H9 (cell line): ENCODE measurements around the gene TMTC2. TPM values are rescaled to one million over a fixed set of nuclear protein-coding genes. Genes with fewer than 3 reads are reported as not detected.

Experiments
- DNase-seq: peaks from one replicate; pipeline ENCODE4 v3.0.0-alpha.2; 2017
- H2AFZ ChIP-seq: one replicate; pipeline ENCODE4 v1.6.1; 2013; ENCODE audit warnings: mild to moderate bottlenecking, low read length, control low read depth, moderate library complexity
- H2AK5ac ChIP-seq: 2 replicates; pipeline ENCODE4 v1.6.1; 2013; ENCODE audit warnings: low read length, control low read depth, mixed read lengths; ENCODE audit not compliant: insufficient read length
- H2BK120ac ChIP-seq: one replicate; pipeline ENCODE4 v1.6.1; 2013; ENCODE audit warnings: low read depth, mild to moderate bottlenecking, low read length, control low read depth, inconsistent platforms; ENCODE audit not compliant: poor library complexity, severe bottlenecking
- H2BK12ac ChIP-seq: 2 replicates; pipeline ENCODE4 v1.6.1; 2013; ENCODE audit warnings: low read length, control low read depth, mixed read lengths, low read depth; ENCODE audit not compliant: insufficient read length
- H2BK15ac ChIP-seq: 2 replicates; pipeline ENCODE4 v1.6.1; 2013; ENCODE audit warnings: low read depth, low read length, control low read depth
- H2BK20ac ChIP-seq: one replicate; pipeline ENCODE4 v1.6.1; 2013; ENCODE audit warnings: low read depth, mild to moderate bottlenecking, low read length, control low read depth, inconsistent platforms; ENCODE audit not compliant: poor library complexity, severe bottlenecking
- H2BK5ac ChIP-seq: 2 replicates; pipeline ENCODE4 v1.6.1; 2013; ENCODE audit warnings: low read length, control low read depth, mixed read lengths; ENCODE audit not compliant: insufficient read length
- H3K14ac ChIP-seq: 2 replicates; pipeline ENCODE4 v1.6.1; 2013; ENCODE audit warnings: low read length, control low read depth; ENCODE audit not compliant: insufficient read depth
- H3K18ac ChIP-seq: 2 replicates; pipeline ENCODE4 v1.6.1; 2013; ENCODE audit warnings: low read depth, mild to moderate bottlenecking, mixed read lengths, low read length, control low read depth; ENCODE audit not compliant: insufficient read length
- H3K23ac ChIP-seq: 2 replicates; pipeline ENCODE4 v1.6.1; 2013; ENCODE audit warnings: low read length, control low read depth, mixed read lengths, low read depth; ENCODE audit not compliant: insufficient read length
- H3K23me2 ChIP-seq: 2 replicates; pipeline ENCODE4 v1.6.1; 2013; ENCODE audit warnings: low read depth, mild to moderate bottlenecking, mixed read lengths, low read length, control low read depth; ENCODE audit not compliant: insufficient read length, poor library complexity, severe bottlenecking
- H3K27ac ChIP-seq: 2 replicates; pipeline ENCODE4 v1.5.1; 2013; ENCODE audit warnings: low read length, control low read depth, mixed read lengths, low read depth; ENCODE audit not compliant: insufficient read length
- H3K27me3 ChIP-seq: 2 replicates; pipeline ENCODE4 v1.6.1; 2013; ENCODE audit warnings: low read length, control low read depth, inconsistent platforms; ENCODE audit not compliant: insufficient read depth
- H3K4ac ChIP-seq: 2 replicates; pipeline ENCODE4 v1.6.1; 2013; ENCODE audit warnings: low read depth, mild to moderate bottlenecking, control low read depth, inconsistent platforms, low read length, moderate library complexity
- H3K4me1 ChIP-seq: 2 replicates; pipeline ENCODE4 v1.6.1; 2013; ENCODE audit warnings: low read length, control low read depth, inconsistent platforms; ENCODE audit not compliant: insufficient read depth
- H3K4me2 ChIP-seq: 2 replicates; pipeline ENCODE4 v1.6.1; 2013; ENCODE audit warnings: low read length, control low read depth, mixed read lengths; ENCODE audit not compliant: insufficient read length, insufficient read depth
- H3K56ac ChIP-seq: 2 replicates; pipeline ENCODE4 v1.6.1; 2013; ENCODE audit warnings: low read depth, mild to moderate bottlenecking, mixed read lengths, low read length, control low read depth; ENCODE audit not compliant: insufficient read length
- H3K79me1 ChIP-seq: 2 replicates; pipeline ENCODE4 v1.6.1; 2013; ENCODE audit warnings: low read depth, mild to moderate bottlenecking, moderate library complexity, low read length, control low read depth, inconsistent platforms; ENCODE audit not compliant: insufficient read depth, poor library complexity, severe bottlenecking
- H3K79me2 ChIP-seq: 2 replicates; pipeline ENCODE4 v1.6.1; 2013; ENCODE audit warnings: low read length, control low read depth, inconsistent platforms; ENCODE audit not compliant: insufficient read depth
- H3K9ac ChIP-seq: 2 replicates; pipeline ENCODE4 v1.6.1; 2013; ENCODE audit warnings: low read length, control low read depth, mixed read lengths; ENCODE audit not compliant: insufficient read length; ENCODE audit errors: extremely low read depth
- H3K9me3 ChIP-seq: one replicate; pipeline ENCODE4 v1.6.1; 2013; ENCODE audit warnings: low read depth, low read length, inconsistent platforms; ENCODE audit not compliant: control insufficient read depth
- H3T11ph ChIP-seq: one replicate; pipeline ENCODE4 v1.6.1; 2013; ENCODE audit warnings: mild to moderate bottlenecking, low read length, control low read depth, inconsistent platforms
- H4K20me1 ChIP-seq: one replicate; pipeline ENCODE4 v1.6.1; 2013; ENCODE audit not compliant: control insufficient read depth, insufficient read length, insufficient read depth
- H4K5ac ChIP-seq: 2 replicates; pipeline ENCODE4 v1.6.1; 2013; ENCODE audit warnings: low read depth, mild to moderate bottlenecking, mixed read lengths, low read length, control low read depth; ENCODE audit not compliant: insufficient read length
- H4K8ac ChIP-seq: replicated peaks from 2 replicates; pipeline ENCODE4 v1.6.1; 2013; ENCODE audit warnings: low read length, control low read depth, mixed read lengths, low read depth; ENCODE audit not compliant: insufficient read length
- H4K91ac ChIP-seq: 2 replicates; pipeline ENCODE4 v1.6.1; 2013; ENCODE audit warnings: low read depth, mild to moderate bottlenecking, moderate library complexity, mixed read lengths, low read length, control low read depth; ENCODE audit not compliant: insufficient read length
- H3K27ac Mint-ChIP-seq, 3 experiments: 2 replicates in 2 of 3; 3 replicates in 1 of 3; pipeline ENCODE4 v1.8.0; 2020 to 2021; ENCODE audit warnings: mixed read lengths in 3 of 3, mild to moderate bottlenecking in 1 of 3, moderate library complexity in 1 of 3
- H3K27me3 Mint-ChIP-seq: 2 replicates; pipeline ENCODE4 v1.8.0; 2021; ENCODE audit warnings: low read depth, mild to moderate bottlenecking, moderate library complexity, mixed read lengths
- H3K36me3 Mint-ChIP-seq, 3 experiments: 2 replicates in 2 of 3; 3 replicates in 1 of 3; pipeline ENCODE4 v1.8.0; 2020 to 2021; ENCODE audit warnings: low read depth in 3 of 3, mixed read lengths in 3 of 3; ENCODE audit not compliant: insufficient read depth in 1 of 3
- H3K4me1 Mint-ChIP-seq, 2 experiments: 2 replicates each; pipeline ENCODE4 v1.8.0; 2020; ENCODE audit warnings: mixed read lengths in 2 of 2
- H3K4me3 Mint-ChIP-seq, 2 experiments: 2 replicates in 1 of 2; 3 replicates in 1 of 2; pipeline ENCODE4 v1.8.0; 2020 to 2021; ENCODE audit warnings: mild to moderate bottlenecking in 2 of 2, mixed read lengths in 2 of 2, moderate library complexity in 1 of 2
- H3K9me3 Mint-ChIP-seq, 2 experiments: 2 replicates in 1 of 2; 3 replicates in 1 of 2; pipeline ENCODE4 v1.8.0; 2020; ENCODE audit warnings: mild to moderate bottlenecking in 2 of 2, mixed read lengths in 2 of 2, moderate library complexity in 1 of 2
- WGBS: extraction: QIAGEN DNeasy Blood & Tissue Kit; methylation state at CpG from one replicate; pipeline ENCODE4 v1.1.7; 2013; ENCODE audit warnings: missing lambda C conversion rate, low lambda C conversion rate, mixed read lengths; ENCODE audit not compliant: insufficient read length; ENCODE audit errors: extremely low coverage; 5-methylcytosine and 5-hydroxymethylcytosine counted together
- total RNA-seq: library from RNA; stranded (reverse); gene quantifications from 2 replicates; pipeline ENCODE4 v1.2.1, GENCODE V29; 2021
- TF ChIP-seq, protein P1 (sequence below): fragments of 200-600 bp; sonication (generic); conservative IDR thresholded peaks from 3 replicates; pipeline ENCODE4 v1.8.0; 2021; ENCODE audit warnings: antibody characterized with exemption, mild to moderate bottlenecking

Gene TMTC2
- total RNA-seq, 1 experiment from 2014 or later = 3.1 TPM

DNA sequence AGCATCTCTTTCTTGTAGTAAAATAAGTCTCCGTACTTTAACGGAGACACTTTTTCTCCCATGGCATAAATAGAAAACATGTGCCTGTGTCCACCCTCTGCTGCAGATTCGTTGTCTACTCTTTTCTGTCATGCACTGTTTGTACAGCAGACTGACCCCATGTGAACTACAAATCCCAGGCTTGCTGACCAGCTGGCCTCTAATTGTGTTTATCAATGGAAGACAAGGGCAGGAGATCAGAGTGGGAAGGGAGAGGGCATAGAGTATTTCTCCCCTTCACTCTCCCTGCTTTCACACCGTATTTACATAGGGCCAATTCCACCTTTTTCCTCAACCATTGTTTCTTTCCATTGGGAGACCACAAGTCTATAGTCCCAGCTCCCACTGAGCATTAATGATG, 31.0 kb upstream of the TMTC2 start:
- TF ChIP-seq, protein P1, sequence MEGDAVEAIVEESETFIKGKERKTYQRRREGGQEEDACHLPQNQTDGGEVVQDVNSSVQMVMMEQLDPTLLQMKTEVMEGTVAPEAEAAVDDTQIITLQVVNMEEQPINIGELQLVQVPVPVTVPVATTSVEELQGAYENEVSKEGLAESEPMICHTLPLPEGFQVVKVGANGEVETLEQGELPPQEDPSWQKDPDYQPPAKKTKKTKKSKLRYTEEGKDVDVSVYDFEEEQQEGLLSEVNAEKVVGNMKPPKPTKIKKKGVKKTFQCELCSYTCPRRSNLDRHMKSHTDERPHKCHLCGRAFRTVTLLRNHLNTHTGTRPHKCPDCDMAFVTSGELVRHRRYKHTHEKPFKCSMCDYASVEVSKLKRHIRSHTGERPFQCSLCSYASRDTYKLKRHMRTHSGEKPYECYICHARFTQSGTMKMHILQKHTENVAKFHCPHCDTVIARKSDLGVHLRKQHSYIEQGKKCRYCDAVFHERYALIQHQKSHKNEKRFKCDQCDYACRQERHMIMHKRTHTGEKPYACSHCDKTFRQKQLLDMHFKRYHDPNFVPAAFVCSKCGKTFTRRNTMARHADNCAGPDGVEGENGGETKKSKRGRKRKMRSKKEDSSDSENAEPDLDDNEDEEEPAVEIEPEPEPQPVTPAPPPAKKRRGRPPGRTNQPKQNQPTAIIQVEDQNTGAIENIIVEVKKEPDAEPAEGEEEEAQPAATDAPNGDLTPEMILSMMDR = no peak
- H2AK5ac ChIP-seq = no peak overlapping the region
- H3K4me2 ChIP-seq = no peak overlapping the region
- Mint-ChIP-seq H3K27me3 (peaks cover 1% of the 10 kb centered on the region; the same call in 1 of the 2 replicates), H3K27ac (no peak overlapping the region), H3K4me1 (peaks cover 2% of the 10 kb centered on the region in 2 experiments; a peak in 3 of 4 replicates), H3K36me3 (peaks cover 2 to 14% (median 3%) of the 10 kb centered on the region in 3 experiments; a peak in 2 of 7 replicates), H3K4me3 (no peak overlapping the region), H3K9me3 (peaks cover 11 to 16% of the 10 kb centered on the region in 2 experiments; a peak in 4 of 5 replicates)
- H2BK5ac ChIP-seq = no peak overlapping the region
- no peaks in the 10 kb centered on the region for H3K4me1 ChIP-seq
- H2BK12ac ChIP-seq = no peak overlapping the region
- no peak overlapping the region for H3K18ac ChIP-seq
- H3K14ac ChIP-seq = no peak overlapping the region
- no peak overlapping the region for H2BK120ac ChIP-seq
- no peak overlapping the region for H4K8ac ChIP-seq
- no peaks in the 10 kb centered on the region for H3K79me1 ChIP-seq
- H3K4ac ChIP-seq = no peak overlapping the region
- no peak overlapping the region for H3K9ac ChIP-seq
- H3T11ph ChIP-seq = no peak overlapping the region
- H4K91ac ChIP-seq = no peak overlapping the region
- no peaks in the 10 kb centered on the region for H4K20me1 ChIP-seq
- no peaks in the 10 kb centered on the region for H3K79me2 ChIP-seq
- no peak overlapping the region for H3K56ac ChIP-seq
- H3K23me2 ChIP-seq = no peaks in the 10 kb centered on the region
- no peaks in the 10 kb centered on the region for H3K9me3 ChIP-seq
- no peaks in the 10 kb centered on the region for H3K27me3 ChIP-seq
- no peak overlapping the region for H2BK15ac ChIP-seq
- no CpG with 5 or more reads among the region's 4 CpGs for WGBS
- H3K23ac ChIP-seq = no peak overlapping the region
- H2BK20ac ChIP-seq = no peak overlapping the region
- no peak overlapping the region for H4K5ac ChIP-seq
- H3K27ac ChIP-seq = no peak overlapping the region
- no peak overlapping the region for H2AFZ ChIP-seq
- DNase-seq = no peak
